ENCODE measurements around the gene CNFN.
"Not testable (repeated sequence)": the region's sequence is repeated elsewhere in the genome, so short reads cannot be mapped to it uniquely, and the experiment has no call there.

Gene CNFN

DNA sequence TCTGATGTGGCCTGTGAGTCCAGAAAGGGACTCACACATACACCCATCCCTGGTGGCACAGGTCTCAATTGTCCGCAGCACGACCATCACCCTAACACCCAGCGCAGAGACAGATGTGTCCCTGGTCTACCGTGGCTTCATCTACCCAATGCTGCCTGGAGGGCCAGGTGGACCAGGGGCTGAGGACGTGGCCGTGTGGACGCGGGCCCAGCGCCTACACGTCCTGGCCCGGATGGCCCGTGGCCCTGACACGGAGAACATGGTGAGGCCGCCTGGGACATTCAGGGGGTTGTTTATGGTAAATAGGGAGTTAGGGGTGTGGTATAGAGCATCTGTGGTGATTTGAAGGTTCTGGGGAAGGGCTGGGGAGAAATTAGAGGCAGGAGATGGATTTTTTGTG is 41.9 kb downstream of the CNFN start:
- no peak for DNase-seq

DNA sequence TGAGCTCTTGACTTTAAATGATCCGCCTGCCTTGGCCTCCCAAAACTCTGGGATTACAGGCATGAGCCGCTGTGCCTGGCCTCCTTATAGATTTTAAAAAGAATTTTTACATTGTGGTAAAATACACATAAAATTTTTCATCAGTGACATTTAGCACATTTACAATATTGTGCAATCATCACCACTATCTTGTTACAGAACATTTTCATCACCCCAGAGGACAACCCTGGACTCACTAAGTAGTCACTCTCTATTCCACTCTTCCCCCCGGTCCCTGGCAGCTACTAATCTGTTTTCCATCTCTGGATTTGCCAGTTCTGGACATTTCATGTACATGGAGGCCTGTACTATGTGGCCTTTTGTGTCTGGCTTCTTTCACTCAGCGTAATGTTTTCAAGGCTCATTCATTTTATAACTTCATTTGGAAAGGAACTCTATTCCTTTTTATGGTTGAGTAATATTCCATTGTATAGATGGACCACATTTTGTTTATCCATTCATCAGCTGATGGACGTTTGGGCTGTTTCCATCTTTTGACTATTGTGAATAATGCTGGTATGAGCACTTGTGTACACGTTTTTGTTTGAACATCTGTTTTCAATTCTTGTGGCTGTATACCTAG is 44.8 kb downstream of the CNFN start:
- no peak for DNase-seq

DNA sequence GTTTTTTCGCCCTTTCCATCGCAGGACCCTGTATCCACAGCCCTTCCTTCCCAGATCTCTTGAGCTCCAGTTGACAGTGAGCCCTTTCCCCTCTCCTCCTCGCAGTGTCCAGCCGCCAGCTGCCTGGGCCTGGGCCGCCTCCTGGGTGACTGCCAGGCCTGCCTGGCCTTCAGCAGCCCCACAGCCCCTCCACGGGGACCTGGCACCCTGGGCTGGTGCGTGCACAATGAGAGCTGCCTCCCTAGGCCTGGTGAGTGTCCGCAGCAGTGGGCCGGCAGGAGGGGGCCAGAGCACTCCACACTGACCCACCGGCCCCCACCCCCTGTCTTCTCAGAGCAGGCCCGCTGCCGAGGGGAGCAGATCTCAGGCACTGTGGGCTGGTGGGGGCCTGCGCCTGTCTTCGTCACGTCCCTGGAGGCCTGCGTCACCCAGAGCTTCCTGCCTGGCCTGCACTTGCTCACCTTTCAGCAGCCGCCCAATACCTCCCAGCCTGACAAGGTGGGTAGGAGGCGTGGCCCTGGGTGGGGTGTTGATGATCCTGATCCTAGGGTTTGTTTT is 45.7 kb downstream of the CNFN start:
- DNase-seq = no peak

DNA sequence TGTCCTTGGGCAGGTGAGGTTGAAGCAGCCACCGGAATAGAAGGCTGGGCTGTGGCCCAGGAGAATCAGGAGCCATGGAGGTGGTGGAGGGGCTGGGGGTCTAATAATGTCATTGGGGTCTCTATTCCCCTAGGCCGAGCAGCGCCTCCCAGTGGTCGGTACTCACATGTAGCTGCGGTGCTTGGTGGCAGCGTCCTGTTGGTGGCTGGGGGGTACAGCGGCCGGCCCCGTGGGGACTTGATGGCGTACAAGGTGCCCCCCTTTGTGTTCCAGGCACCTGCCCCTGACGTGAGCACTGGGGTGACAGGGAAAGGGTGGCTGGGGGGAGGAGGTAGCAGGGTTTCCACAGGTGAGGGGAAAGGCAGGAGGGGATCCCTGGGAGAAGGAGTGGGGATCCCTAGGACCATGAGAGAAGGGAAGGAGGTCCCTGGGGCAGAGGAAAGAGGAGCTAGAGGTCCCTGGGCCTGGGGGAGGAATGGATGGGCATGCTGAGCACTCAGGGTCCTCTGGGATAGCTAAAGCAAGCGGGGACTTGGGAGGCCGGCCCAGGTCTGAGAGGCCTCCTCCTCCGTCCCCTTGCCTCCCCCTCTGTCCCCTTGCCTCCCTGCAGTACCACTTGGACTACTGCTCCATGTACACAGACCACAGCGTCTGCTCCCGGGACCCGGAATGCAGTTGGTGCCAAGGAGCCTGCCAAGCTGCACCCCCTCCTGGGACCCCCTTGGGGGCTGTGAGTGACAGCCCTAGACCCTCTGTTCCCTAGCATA is 46.6 kb downstream of the CNFN start:
- no peak for DNase-seq

DNA sequence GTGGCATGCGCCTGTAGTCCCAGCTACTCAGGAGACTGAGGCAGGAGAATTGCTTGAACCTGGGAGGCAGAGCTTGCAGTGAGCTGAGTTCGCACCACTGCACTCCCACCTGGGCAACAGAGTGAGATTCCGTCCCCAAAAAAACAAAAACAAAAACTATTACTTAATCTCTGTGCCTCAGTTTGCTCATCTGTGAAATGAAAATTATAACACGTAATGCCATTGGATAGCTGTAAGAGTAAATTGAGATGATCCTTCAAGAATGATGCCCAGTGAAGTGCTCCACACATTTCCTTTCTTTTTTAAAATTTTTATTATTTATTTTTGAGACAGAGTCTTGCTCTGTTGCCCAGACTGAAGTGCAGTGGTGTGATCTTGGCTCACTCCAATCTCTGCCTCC is 50.2 kb downstream of the CNFN start:
- not testable (repeated sequence) for DNase-seq

DNA sequence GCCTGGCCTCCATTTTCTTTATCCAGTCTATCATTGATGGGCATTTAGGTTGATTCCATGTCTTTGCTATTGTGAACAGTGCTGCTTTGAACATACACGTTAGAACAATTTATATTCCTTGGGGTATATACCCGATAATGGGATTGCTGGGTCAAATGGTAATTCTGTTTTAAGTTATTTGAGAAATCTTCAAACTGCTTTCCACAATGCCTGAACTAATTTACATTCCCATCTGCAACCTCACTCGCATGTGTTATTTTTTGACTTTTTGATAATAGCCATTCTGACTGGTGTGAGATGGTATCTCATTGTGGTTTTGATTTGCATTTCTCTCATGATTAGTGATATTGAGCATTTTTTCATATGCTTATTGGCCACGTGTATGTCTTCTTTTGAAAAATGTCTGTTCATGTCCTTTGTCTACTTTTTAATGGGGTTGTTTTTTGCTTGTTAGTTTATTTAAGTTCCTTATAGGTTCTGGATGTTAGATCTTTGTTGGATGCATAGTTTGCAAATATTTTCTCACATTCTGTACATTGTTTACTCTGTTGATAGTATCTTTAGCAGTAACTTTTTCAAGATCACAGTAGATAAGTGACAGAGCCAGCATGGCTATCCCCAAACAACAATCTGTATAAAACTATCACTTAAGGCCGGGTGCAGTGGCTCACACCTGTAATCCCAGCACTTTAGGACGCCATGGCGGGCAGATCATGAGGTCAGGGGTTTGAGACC is 50.8 kb downstream of the CNFN start:
- not testable (repeated sequence) for DNase-seq
